GM20000 (cell line): Measurements from ENCODE around the gene CHP1.
"Not testable (repeated sequence)": the region's sequence is repeated elsewhere in the genome, so short reads cannot be mapped to it uniquely, and the experiment has no call there.

ENCODE experiments used
- DNase-seq: peaks from one replicate; pipeline ENCODE4 v3.0.0; 2012; ENCODE audit warnings: low spot score
- TF ChIP-seq, protein P1 (sequence below): IDR thresholded peaks from 2 replicates; pipeline ENCODE4 v1.5.1; 2012; ENCODE audit warnings: mild to moderate bottlenecking, control low read depth; ENCODE audit errors: extremely low read depth, missing control alignments

Gene CHP1

DNA sequence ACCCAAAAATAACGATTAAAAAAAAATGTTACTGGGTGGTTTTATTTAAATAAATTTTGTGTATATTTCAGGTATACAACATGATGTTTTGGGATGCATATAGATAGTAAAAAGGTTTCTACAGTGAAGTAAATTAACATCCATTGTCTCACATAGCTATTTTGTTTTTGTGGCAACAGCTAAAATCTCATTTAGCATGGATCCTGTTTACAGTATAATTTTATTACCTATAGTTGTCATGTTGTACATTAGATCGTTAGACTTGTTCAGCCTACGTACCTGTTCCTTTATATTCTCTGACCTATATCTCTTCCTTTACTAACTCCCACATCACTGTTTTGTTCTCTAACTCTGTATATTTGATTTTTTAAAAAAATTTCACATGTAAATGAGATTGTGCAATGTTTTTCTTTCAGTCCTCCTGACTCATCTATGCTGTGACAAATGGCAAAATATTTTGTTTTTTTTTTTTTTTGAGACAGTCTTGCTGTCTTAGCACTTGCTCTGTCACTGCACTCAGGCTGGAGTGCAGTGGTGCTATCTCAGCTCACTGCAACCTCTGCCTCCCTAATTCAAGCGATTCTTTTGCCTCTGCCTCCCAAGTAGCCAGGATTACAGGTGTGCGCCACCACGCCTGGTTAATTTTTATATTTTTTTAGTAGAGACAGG, 55.7 kb downstream of the CHP1 start:
- DNase-seq = no peak

DNA sequence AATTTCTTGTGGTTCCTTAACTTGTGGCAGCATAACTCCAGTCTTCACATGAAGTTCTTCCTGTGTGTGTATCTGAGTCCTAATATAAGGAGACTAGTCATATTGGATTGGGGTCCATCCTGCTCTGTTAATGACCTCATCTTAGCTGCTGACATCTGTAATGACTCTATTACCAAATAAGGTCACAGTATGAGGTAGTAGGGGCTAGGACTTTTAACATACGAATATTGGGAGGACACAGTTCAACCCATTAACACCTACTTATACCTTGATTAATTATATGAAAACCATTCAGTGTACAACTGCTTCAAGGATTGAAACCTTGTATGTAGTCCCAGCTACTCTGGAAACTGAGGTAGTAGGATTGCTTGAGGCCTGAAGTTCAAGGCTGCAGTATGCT, 57.4 kb downstream of the CHP1 start:
- DNase-seq = no peak
- TF ChIP-seq, protein P1, sequence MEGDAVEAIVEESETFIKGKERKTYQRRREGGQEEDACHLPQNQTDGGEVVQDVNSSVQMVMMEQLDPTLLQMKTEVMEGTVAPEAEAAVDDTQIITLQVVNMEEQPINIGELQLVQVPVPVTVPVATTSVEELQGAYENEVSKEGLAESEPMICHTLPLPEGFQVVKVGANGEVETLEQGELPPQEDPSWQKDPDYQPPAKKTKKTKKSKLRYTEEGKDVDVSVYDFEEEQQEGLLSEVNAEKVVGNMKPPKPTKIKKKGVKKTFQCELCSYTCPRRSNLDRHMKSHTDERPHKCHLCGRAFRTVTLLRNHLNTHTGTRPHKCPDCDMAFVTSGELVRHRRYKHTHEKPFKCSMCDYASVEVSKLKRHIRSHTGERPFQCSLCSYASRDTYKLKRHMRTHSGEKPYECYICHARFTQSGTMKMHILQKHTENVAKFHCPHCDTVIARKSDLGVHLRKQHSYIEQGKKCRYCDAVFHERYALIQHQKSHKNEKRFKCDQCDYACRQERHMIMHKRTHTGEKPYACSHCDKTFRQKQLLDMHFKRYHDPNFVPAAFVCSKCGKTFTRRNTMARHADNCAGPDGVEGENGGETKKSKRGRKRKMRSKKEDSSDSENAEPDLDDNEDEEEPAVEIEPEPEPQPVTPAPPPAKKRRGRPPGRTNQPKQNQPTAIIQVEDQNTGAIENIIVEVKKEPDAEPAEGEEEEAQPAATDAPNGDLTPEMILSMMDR = no peak

More for the DNA sequence above, 55.7 kb downstream of the CHP1 start:
- TF ChIP-seq, protein P1 = no peak

DNA sequence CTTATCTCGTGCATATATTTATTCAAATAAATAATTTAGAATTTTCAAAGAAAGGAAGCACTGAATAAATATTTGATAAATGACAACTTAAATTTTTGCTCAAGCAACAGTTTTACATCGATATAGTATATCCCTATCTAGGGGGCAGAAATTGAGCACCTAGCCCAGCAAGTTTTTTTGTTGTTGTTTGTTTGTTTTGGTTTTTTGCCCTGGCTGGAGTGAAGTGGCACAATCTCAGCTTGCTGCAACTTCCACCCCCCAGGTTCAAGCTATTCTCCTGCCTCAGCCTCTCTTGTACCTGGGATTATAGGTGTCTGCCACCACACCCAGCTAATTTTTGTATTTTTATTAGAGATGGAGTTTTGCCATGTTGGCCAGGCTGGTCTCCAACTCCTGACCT, 58.9 kb downstream of the CHP1 start:
- DNase-seq = no peak

DNA sequence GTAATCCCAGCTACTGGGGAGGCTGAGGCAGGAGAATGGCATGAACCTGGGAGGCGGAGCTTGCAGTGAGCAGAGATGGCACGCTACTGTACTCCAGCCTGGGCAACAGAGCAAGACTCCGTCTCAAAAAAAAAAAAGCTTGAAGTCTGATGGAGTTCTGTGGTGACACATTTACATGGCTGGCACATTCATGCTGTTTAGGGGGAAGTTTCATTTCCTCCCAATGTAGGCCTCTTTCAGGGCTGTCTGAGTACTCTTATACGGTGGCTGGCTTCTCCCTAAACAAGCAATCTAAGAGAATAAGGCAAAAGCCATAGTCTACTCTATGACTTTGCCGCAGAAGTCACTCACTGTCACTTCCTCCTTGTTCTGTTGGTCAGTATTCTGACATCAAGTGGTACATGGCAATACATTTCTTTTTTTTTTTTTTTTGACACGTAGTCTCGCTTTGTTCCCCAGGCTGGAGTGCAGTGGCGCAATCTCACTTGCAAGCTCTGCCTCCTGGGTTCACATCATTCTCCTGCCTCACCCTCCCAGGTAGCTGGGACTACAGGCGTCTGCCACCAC, 60.1 kb downstream of the CHP1 start:
- TF ChIP-seq, protein P1 = no peak
- DNase-seq = peak; percentile 50

More for the DNA sequence above, 58.9 kb downstream of the CHP1 start:
- TF ChIP-seq, protein P1 = no peak

DNA sequence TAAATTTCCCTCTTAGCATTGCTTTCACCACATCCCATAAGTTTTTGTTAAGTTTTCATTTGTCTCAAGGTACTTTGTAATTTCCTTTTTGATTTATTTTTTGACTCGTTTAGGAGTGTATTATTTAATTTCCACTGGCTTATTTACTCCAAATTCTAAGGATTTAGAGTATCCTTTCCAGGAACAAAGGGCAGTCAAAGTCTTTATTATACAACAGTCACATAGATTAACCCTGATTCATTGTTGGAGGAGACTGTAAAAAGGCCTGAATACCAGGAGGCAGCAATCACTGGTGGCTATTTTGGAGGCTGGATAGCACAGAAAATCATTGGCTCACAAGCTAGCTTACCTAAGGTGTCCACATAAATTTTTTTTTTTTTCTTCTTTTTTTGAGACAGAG, 61.5 kb downstream of the CHP1 start:
- TF ChIP-seq, protein P1 = no peak
- DNase-seq = no peak

DNA sequence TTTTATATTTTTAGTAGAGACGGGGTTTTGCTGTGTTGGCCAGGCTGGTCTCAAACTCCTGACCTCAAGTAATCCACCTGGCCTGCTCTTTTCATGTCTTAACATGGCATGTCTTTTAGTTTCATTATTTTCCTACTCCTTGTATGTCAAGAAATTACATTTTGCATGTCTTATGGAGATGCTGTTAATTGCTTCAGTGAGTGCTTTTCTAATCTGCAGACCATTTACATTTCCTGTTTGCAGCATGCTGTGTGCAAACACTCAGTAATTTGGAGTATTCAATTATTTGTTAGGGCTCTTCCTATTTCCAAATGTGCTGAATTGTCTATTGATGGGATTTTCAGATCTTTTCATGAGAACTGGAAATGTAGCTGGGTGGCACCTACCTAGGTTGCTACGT, 70.1 kb downstream of the CHP1 start:
- DNase-seq = not testable (repeated sequence)

DNA sequence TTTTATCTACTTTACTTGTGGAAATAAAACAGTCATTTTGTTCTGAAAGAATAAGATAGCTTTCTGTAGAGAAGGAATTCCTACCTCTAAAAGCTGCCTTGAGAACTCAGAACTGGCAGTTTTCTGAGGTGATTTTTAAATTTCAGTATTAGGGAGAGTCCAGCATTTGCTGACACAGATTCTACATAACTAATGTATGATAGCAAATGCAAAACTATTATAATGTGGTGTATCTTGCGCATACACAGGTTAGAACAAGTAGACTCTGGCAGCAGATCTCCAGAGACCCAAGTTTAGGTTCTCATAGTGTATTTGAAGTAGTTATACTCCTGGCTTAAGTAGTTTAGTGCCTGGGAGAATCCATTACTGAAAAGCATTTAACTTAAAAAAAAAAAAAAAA, 70.5 kb downstream of the CHP1 start:
- DNase-seq = no peak
- TF ChIP-seq, protein P1 = no peak

DNA sequence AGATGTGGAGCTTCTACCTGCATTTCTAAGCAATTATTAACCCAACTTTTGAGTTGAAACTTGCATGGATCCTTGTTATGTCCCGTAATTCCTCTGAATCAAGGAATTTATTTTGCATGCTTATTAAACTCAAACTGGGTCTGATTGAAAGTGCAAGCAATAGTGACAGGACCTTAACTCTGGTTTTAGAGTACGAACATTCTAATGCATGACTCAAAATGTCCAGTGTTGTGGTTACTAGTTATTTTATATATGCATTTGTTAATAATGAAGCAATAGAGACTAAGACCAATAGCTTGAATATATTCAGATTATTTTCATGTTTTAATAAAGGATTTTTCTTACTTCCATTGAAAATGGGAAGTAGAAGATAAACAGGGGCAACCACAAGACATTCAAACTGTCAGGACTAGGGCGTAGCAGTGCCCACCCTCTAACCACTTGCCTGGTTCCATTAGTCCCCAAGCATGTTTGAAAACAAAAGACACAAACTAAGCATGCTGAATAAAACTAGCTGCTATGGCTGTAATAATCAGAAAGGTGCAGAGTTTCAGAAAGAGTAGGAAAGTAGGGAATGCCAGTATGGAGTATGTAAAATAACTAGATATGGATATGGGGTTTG, 73.2 kb downstream of the CHP1 start:
- TF ChIP-seq, protein P1 = no peak
- no peak for DNase-seq
